ENCODE data around the gene COL24A1. TPM values are rescaled to one million over a fixed set of nuclear protein-coding genes. Genes with fewer than 3 reads are reported as not detected.

Gene COL24A1
- total RNA-seq, 4 donors from 2014 or later: 3.7 to 5.3 (median 4.4) TPM

GRCh38 chr1:85938829-85939228 is 217.7 kb downstream of the COL24A1 start:
- H3K4me3 ChIP-seq: no peak overlapping the region
- no peaks in the 10 kb centered on the region for H3K27me3 ChIP-seq
- H3K36me3 ChIP-seq: no peaks in the 10 kb centered on the region
- H3K4me1 ChIP-seq: peaks cover 0 to 18% (median 3%) of the 10 kb centered on the region in 4 donors
- TF ChIP-seq CTCF (IDR thresholded peaks at IDR 0.05): no peak
- TF ChIP-seq POLR2A (IDR thresholded peaks at IDR 0.05; ENCODE audit: low read depth): no peak
- no peak for TF ChIP-seq POLR2AphosphoS5 (IDR thresholded peaks at IDR 0.05)
- TF ChIP-seq EP300 (IDR thresholded peaks at IDR 0.05): no peak
- intact Hi-C loops (cut with DNase I): no loop called here
- no peak overlapping the region for H3K27ac ChIP-seq (replicated peaks in 1 of 4)
- H3K9me3 ChIP-seq: no peaks in the 10 kb centered on the region
- WGBS: 85% methylated on average over 4 of the region's 4 CpGs
- no peak for DNase-seq (ENCODE audit: extremely low spot score)

- Histone ChIP-seq H3K27ac (replicated peaks in 1 of 4) (no peak overlapping the region), H3K4me1 (peaks cover 0 to 18% (median 3%) of the 10 kb centered on the region in 4 donors), H3K27me3 (no peaks in the 10 kb centered on the region), H3K9me3 (no peaks in the 10 kb centered on the region), H3K4me3 (no peak overlapping the region), H3K36me3 (no peaks in the 10 kb centered on the region)
- no CpG with 5 or more reads among the region's 2 CpGs for WGBS
- DNase-seq (ENCODE audit: extremely low spot score): no peak
- TF ChIP-seq POLR2AphosphoS5 (IDR thresholded peaks at IDR 0.05) (no peak), EP300 (IDR thresholded peaks at IDR 0.05) (no peak), POLR2A (IDR thresholded peaks at IDR 0.05; ENCODE audit: low read depth) (no peak), CTCF (IDR thresholded peaks at IDR 0.05) (no peak)
- intact Hi-C loops (cut with DNase I): no loop called here
Observed at GRCh38 chr1:85936470-85936869, 220.1 kb downstream of the COL24A1 start.

GRCh38 chr1:85936057-85936456 is 220.5 kb downstream of the COL24A1 start:
- intact Hi-C loops (cut with DNase I): no loop called here
- Histone ChIP-seq H3K4me3 (no peak overlapping the region), H3K9me3 (no peaks in the 10 kb centered on the region), H3K36me3 (no peaks in the 10 kb centered on the region), H3K27ac (replicated peaks in 1 of 4) (no peak overlapping the region), H3K4me1 (peaks cover 0 to 18% (median 3%) of the 10 kb centered on the region in 4 donors), H3K27me3 (no peaks in the 10 kb centered on the region)
- no peak for DNase-seq (ENCODE audit: extremely low spot score)
- no peak for TF ChIP-seq CTCF (IDR thresholded peaks at IDR 0.05)
- TF ChIP-seq POLR2A (IDR thresholded peaks at IDR 0.05; ENCODE audit: low read depth): no peak
- TF ChIP-seq POLR2AphosphoS5 (IDR thresholded peaks at IDR 0.05): no peak
- TF ChIP-seq EP300 (IDR thresholded peaks at IDR 0.05): no peak
- no CpG with 5 or more reads among the region's 1 CpG for WGBS

GRCh38 chr1:85935234-85935633 is 221.3 kb downstream of the COL24A1 start:
- Histone ChIP-seq H3K9me3 (no peaks in the 10 kb centered on the region), H3K36me3 (no peaks in the 10 kb centered on the region), H3K4me3 (no peak overlapping the region), H3K27ac (replicated peaks in 1 of 4) (no peak overlapping the region), H3K27me3 (no peaks in the 10 kb centered on the region), H3K4me1 (peaks cover 0 to 18% (median 3%) of the 10 kb centered on the region in 4 donors)
- WGBS: no CpG with 5 or more reads among the region's 2 CpGs
- intact Hi-C loops (cut with DNase I): no loop called here
- TF ChIP-seq EP300 (IDR thresholded peaks at IDR 0.05) (no peak), POLR2AphosphoS5 (IDR thresholded peaks at IDR 0.05) (no peak), POLR2A (IDR thresholded peaks at IDR 0.05; ENCODE audit: low read depth) (no peak), CTCF (IDR thresholded peaks at IDR 0.05) (no peak)
- DNase-seq (ENCODE audit: extremely low spot score): no peak

GRCh38 chr1:85934516-85934915 is 222.1 kb downstream of the COL24A1 start:
- H3K36me3 ChIP-seq: no peaks in the 10 kb centered on the region
- intact Hi-C loops (cut with DNase I): no loop called here
- no peaks in the 10 kb centered on the region for H3K27me3 ChIP-seq
- no peaks in the 10 kb centered on the region for H3K9me3 ChIP-seq
- H3K27ac ChIP-seq (replicated peaks in 1 of 4): no peak overlapping the region
- DNase-seq (ENCODE audit: extremely low spot score): no peak
- peaks cover 0 to 18% (median 3%) of the 10 kb centered on the region in 4 donors for H3K4me1 ChIP-seq
- no peak overlapping the region for H3K4me3 ChIP-seq
- no peak for TF ChIP-seq POLR2AphosphoS5 (IDR thresholded peaks at IDR 0.05)
- no peak for TF ChIP-seq CTCF (IDR thresholded peaks at IDR 0.05)
- no peak for TF ChIP-seq EP300 (IDR thresholded peaks at IDR 0.05)
- no peak for TF ChIP-seq POLR2A (IDR thresholded peaks at IDR 0.05; ENCODE audit: low read depth)
